K562 (cell line): ENCODE measurements around the gene APOB.

ENCODE experiments used
- EP300 ChIP-seq: IDR thresholded peaks from 2 replicates; pipeline ENCODE4 v1.6.1; 2012; ENCODE audit warnings: low read length, improper control_type of control experiment
- POLR2A ChIP-seq: fragments of 450-650 bp; conservative IDR thresholded peaks from 2 replicates; pipeline ENCODE4 v1.6.1; 2016
- RERE ChIP-seq: sonication (generic); formaldehyde crosslinking; IDR thresholded peaks from 2 replicates; pipeline ENCODE4 v1.8.0; 2023; ENCODE audit warnings: missing genetic modification reagents, mild to moderate bottlenecking, borderline replicate concordance
- SMAD4 ChIP-seq: fragments of 250-450 bp; sonication (Bioruptor Pico); conservative IDR thresholded peaks from 2 replicates; pipeline ENCODE4 v1.8.0; 2021; ENCODE audit warnings: inconsistent platforms, mild to moderate bottlenecking, moderate library complexity
- ZNF551 ChIP-seq: fragments of 250-450 bp; sonication (Bioruptor Pico); IDR thresholded peaks from 2 replicates; pipeline ENCODE4 v1.5.0; 2021; ENCODE audit warnings: mild to moderate bottlenecking, moderate library complexity
- ZNF77 ChIP-seq: fragments of 250-450 bp; sonication (Bioruptor Pico); IDR thresholded peaks from 2 replicates; pipeline ENCODE4 v1.5.0; 2020

- TF ChIP-seq EP300 (no peak), ZNF551 (CRISPR knock-in tag) (no peak), RERE (CRISPR knock-in tag) (no peak), ZNF77 (no peak), POLR2A (no peak), SMAD4 (CRISPR knock-in tag) (no peak)
Measured at GRCh38 chr2:21078296-21078695, 34.4 kb upstream of the APOB start.
